ENCODE measurements around the gene PLXND1.

Gene PLXND1

GRCh38 chr3:129542747-129543146 lies 63.7 kb downstream of the PLXND1 start:
- no peak for DNase-seq (ENCODE audit: low read depth)
- no peak for TF ChIP-seq CTCF (IDR thresholded peaks at IDR 0.05; ENCODE audit: insufficient read depth, low read depth, low read length, missing control alignments)
- no peak overlapping the region for H3K4me3 ChIP-seq (ENCODE audit: low read depth, low read length)

- H3K4me3 ChIP-seq (ENCODE audit: low read depth, low read length): no peak overlapping the region
- DNase-seq (ENCODE audit: low read depth): no peak
- TF ChIP-seq CTCF (IDR thresholded peaks at IDR 0.05; ENCODE audit: insufficient read depth, low read depth, low read length, missing control alignments): no peak
These were observed 65.5 kb downstream of the PLXND1 start for GRCh38 chr3:129540776-129541516.

GRCh38 chr3:129539206-129539605 lies 67.3 kb downstream of the PLXND1 start:
- H3K4me3 ChIP-seq (ENCODE audit: low read depth, low read length): no peak overlapping the region
- no peak for TF ChIP-seq CTCF (IDR thresholded peaks at IDR 0.05; ENCODE audit: insufficient read depth, low read depth, low read length, missing control alignments)
- DNase-seq (ENCODE audit: low read depth): no peak

GRCh38 chr3:129536804-129537203 lies 69.7 kb downstream of the PLXND1 start:
- no peak for TF ChIP-seq CTCF (IDR thresholded peaks at IDR 0.05; ENCODE audit: insufficient read depth, low read depth, low read length, missing control alignments)
- DNase-seq (ENCODE audit: low read depth): no peak
- H3K4me3 ChIP-seq (ENCODE audit: low read depth, low read length): no peak overlapping the region

- no peak for TF ChIP-seq CTCF (IDR thresholded peaks at IDR 0.05; ENCODE audit: insufficient read depth, low read depth, low read length, missing control alignments)
- H3K4me3 ChIP-seq (ENCODE audit: low read depth, low read length): no peak overlapping the region
- no peak for DNase-seq (ENCODE audit: low read depth)
These were observed 70.2 kb downstream of the PLXND1 start for GRCh38 chr3:129536374-129536667.

- no peak for DNase-seq (ENCODE audit: low read depth)
- no peak overlapping the region for H3K4me3 ChIP-seq (ENCODE audit: low read depth, low read length)
- no peak for TF ChIP-seq CTCF (IDR thresholded peaks at IDR 0.05; ENCODE audit: insufficient read depth, low read depth, low read length, missing control alignments)
These were observed 71.4 kb downstream of the PLXND1 start for GRCh38 chr3:129535075-129535474.

- no peak for TF ChIP-seq CTCF (IDR thresholded peaks at IDR 0.05; ENCODE audit: insufficient read depth, low read depth, low read length, missing control alignments)
These were observed 71.9 kb downstream of the PLXND1 start for GRCh38 chr3:129534428-129535027.

More at GRCh38 chr3:129534428-129535027, 71.9 kb downstream of the PLXND1 start:
- no peak overlapping the region for H3K4me3 ChIP-seq (ENCODE audit: low read depth, low read length)
- DNase-seq (ENCODE audit: low read depth): no peak
